ENCODE measurements around the gene S100A16.
"Not testable (repeated sequence)": the region's sequence is repeated elsewhere in the genome, so short reads cannot be mapped to it uniquely, and the experiment has no call there.

The S100A16 gene

GRCh38 chr1:153583514-153583913 lies 29.4 kb downstream of the S100A16 start:
- not testable (repeated sequence) for DNase-seq

- not testable (repeated sequence) for DNase-seq
Observed at GRCh38 chr1:153582836-153583235, 30.1 kb downstream of the S100A16 start.

DNA sequence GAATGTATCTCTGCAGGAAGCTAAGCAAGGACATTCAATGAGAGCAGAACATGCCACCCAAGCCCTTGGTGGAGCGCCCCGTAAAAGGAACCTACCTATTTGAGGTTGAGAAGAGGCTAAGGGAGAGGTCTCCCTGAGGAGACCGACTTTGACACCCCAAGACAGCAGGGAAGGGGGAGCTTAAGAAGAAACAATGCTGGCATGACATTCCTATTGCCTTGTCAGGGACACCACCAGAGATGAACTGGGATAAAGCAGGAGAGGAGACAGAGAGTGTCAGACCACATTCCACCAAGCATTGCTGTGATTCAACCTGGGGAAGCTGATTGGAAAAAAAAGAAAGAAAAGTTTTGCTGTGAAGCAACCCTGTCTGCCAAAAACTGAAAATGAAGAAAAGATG lies 34.0 kb downstream of the S100A16 start:
- DNase-seq, result no peak

DNA sequence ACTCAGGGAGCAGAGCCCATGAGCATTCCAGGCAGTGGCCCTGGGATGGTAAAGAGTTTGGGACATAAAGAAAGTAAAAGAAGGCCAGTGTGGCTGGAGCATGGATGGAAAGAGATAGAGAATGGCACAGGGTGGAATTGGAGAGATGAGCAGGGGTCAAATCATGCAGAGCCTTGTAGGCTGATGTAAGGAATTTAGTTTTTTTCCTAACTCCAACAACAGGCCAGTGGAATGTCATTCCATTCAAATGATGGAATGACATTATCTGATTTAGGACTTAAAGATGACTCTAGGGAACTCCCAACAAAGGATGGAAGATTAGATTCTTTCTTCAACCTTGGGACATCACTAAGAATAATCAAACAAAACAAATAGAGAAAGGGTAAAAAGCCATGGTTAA lies 34.4 kb downstream of the S100A16 start:
- no peak for DNase-seq

GRCh38 chr1:153577624-153578051 lies 35.3 kb downstream of the S100A16 start:
- DNase-seq, result no peak

DNA sequence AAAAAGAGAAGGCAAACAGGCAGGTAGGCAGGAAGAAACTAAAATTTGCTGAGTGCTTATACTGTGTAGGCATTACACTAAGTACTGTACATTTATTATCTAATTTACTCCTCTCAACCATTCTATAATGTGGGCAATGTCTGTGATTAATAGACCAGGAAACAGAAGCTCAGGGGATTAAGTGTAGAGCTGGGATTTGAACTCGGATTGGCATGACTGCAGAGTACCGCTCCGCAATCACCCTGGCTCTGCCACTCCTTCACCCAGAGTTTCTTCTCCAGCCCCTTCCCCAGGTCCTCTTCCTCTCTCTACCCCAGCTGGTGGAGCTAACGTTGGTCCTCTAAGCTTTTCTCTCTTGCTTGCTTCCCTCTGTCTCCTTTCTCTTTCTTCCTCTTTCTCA lies 35.8 kb downstream of the S100A16 start:
- DNase-seq, result no peak

DNA sequence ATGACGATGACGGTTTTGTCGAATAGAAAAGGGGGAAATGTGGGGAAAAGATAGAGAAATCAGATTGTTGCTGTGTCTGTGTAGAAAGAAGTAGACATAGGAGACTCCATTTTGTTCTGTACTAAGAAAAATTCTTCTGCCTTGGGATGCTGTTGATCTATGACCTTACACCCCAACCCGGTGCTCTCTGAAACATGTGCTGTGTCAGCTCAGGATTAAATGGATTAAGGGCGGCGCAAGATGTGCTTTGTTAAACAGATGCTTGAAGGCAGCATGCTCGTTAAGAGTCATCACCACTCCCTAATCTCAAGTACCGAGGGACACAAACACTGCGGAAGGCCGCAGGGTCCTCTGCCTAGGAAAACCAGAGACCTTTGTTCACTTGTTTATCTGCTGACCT lies 37.4 kb downstream of the S100A16 start:
- not testable (repeated sequence) for DNase-seq

- not testable (repeated sequence) for DNase-seq
Observed at GRCh38 chr1:153575081-153575491, 37.9 kb downstream of the S100A16 start.

- no peak for DNase-seq
Observed at GRCh38 chr1:153573351-153573750, 39.6 kb downstream of the S100A16 start.

DNA sequence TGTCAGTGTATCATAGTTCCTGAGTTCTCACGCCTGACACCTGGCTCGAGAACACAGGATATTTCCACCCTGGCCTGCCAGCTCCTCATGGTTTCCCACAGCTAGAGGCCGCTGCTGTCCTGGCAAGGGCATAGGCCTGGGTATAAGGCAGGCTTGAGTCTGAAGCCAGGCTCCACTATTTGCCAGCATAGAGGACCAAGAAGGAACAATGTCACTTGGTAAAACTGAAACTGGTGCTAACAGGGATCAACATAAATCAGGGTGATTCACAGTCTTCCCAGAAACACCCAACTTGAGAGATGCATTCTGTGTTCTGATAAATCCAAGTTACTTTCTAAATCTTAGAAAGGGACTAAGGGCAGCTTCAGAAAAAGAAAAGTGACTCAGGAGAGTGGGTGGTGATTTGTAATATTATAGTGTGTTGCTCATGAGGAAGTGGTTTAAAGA lies 40.3 kb downstream of the S100A16 start:
- DNase-seq, result peak; percentile 40

GRCh38 chr1:153571706-153572105 lies 41.2 kb downstream of the S100A16 start:
- no peak for DNase-seq

DNA sequence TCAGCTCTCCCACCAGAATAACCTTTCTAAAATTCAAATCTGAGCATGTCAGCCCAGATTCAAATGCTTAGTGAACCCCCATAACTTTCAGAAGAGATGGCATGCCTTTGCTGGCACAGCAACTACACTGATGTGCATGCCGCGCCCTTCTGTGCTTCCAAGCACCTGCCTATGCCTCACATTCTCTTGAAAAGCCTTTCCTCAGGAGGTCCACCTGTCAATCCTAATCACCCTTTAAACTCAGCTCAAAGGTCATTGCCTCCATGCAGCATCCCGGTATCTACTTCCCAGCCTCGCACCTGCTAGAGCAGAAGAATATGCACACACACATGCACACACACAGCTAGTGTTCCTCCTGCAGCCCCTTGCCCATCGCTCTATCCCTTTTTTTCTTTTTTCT lies 42.1 kb downstream of the S100A16 start:
- no peak for DNase-seq

GRCh38 chr1:153569465-153569864 lies 43.5 kb downstream of the S100A16 start:
- no peak for DNase-seq

DNA sequence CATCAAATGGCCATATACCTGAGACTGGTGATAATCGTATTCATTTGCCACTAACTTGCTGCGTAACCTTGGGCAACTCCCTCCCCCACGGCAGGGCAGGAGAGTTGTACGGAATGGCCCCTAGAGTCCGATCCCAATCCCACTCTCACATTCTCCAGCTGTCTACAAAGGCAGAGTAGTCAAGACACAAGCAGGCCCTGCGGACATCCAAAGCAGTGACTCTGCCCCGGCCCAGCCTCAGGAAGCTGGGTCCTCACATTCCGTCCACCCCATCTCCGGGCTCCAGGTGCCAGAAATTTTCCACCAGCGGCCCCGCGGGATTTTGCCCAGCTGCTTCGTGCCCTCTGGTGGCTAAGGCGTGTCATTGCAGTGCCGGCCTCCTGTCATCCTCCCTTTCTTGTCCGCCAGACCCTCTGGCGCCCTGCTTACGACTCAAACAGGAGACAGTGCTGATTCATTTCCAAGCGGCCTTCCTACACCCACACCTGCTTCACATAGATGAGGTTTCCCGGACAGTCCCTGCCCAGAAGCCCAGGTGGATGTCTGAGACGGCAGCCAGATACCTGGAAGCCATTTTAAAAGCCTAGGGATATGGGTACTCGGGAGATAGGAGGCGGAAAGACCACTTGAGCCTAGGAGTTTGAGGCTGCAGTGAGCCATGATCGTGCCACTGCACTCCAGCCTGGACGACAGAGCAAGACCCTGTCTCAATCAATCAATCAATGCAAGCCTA lies 44.4 kb downstream of the S100A16 start:
- DNase-seq, result peak; percentile 75

DNA sequence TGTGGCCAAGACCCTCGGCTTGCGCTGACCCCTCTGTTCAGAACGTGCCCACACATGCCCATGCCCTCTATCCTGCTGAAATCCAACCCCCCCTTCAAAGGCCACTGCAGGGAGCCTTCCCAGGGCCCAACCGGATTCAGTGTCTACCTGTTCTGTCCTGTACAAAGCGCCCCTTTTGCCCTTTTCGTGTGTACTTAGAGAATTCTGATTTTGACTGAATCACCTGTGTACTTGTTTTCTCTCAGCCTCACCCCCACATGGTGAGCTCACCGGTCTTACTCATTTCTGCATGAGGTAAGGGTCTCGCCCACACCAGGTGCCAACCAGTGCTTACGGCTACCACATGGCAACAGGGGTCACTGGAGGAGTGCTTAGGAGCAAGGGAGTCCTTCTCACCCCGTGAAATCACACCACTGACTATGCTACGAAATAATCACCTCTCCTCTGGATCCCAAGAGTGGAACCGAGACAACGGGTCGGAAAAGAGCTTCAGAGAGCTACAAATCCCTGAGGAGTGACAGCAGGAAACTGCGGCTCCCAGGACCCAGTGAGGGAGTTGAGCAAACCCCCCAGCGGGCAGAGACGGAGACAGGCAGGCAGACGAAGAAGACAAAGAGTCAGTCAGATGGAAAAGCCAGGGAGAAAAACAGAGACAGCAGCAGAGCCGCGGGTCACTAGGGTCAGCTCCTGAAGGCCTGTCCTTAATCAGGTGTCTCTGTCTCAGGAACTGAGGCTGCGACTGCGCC lies 45.1 kb downstream of the S100A16 start:
- no peak for DNase-seq

- peak; percentile 88 for DNase-seq
Observed at GRCh38 chr1:153566414-153567371, 46.2 kb downstream of the S100A16 start.

DNA sequence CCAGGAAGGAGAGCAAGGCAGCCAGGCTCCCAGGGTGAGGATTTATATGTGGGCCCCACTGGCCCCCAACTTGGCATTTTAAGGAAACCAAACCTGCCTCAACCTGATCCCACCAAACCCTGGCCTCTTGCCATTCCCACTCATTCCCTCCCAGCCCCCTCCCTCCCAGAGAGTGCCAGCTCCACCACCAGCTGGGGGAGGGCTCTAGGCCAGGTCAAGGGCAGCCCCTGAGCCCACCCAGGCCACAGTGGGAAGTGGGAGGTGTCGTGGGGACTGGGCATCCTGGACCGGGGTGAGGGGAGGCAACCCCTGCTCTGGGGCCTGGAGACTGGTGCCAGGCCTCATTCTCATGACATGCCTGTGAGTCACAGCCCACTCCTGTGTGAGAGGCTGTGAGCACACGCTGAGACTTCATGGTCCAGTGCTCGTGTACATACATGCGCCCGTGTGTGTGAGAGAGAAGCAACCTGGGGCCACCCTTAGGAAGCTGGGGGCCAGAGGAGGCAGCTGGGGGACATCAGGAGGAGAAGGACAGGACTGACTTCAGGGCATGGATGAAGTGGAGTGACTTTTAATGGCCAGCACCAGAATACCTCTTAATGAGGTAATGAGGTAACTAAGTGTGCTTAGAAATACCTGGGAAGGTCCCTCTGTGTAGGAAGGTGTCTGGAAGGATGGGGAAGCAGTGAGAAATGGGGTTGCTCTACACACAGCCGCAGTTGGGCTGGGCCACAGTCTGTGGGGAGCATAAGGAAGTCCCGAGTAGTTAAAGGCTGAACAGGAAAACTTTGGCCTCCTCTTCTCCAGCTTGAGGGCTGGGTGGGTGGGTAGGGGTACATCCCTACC lies 47.2 kb downstream of the S100A16 start, which contains the start of gene S100A2:
Gene S100A2, minus strand, starts transcription at position 316 of the 846 bp plus-strand sequence. CDS start 1,967 bp downstream, outside the sequence.
- peak; percentile 38 for DNase-seq

GRCh38 chr1:153563991-153564390 lies 48.9 kb downstream of the S100A16 start:
- DNase-seq, result no peak

GRCh38 chr1:153563483-153563901 lies 49.4 kb downstream of the S100A16 start:
- DNase-seq, result no peak

GRCh38 chr1:153562021-153562420 lies 50.9 kb downstream of the S100A16 start:
- DNase-seq, result not testable (repeated sequence)

- DNase-seq, result no peak
Observed at GRCh38 chr1:153561466-153561985, 51.4 kb downstream of the S100A16 start.
